BJ (cell line): Measurements from ENCODE around the gene VCL. TPM values are rescaled to one million over a fixed set of nuclear protein-coding genes. Genes with fewer than 3 reads are reported as not detected.

Source experiments
- CTCF ChIA-PET: fragments of 350-600 bp; formaldehyde crosslinking; extraction: SDS; loops from one replicate; lab custom pipeline; 2021; ENCODE audit warnings: antibody characterized with exemption, inconsistent platforms; lab: Yijun Ruan, JAX
- POLR2A ChIA-PET: fragments of 300-600 bp; sonication (Branson Sonifier 250); formaldehyde crosslinking; extraction: SDS; loops from one replicate; lab custom pipeline; 2021; ENCODE audit warnings: antibody characterized with exemption; lab: Charles Lee
- DNase-seq: peaks from one replicate; pipeline ENCODE4 v3.0.0-alpha.2; 2011; ENCODE audit warnings: low read depth
- H3K27me3 ChIP-seq: 2 replicates; pipeline ENCODE4 v1.6.0; 2011; ENCODE audit warnings: low read length; ENCODE audit not compliant: control insufficient read depth, insufficient read depth
- H3K36me3 ChIP-seq: 2 replicates; pipeline ENCODE4 v1.5.1; 2011; ENCODE audit warnings: low read length; ENCODE audit not compliant: control insufficient read depth, insufficient read depth
- H3K4me3 ChIP-seq: 2 replicates; pipeline ENCODE4 v1.5.1; 2011; ENCODE audit warnings: low read depth, mild to moderate bottlenecking, control low read depth, low read length
- polyA plus RNA-seq: library from polyadenylated mRNA; depleted of rRNA; stranded (reverse); fragments of >200 nt; gene quantifications from 2 replicates; pipeline ENCODE4 v1.2.3, GENCODE V29; 2011
- TF ChIP-seq, protein P1 (sequence below): IDR thresholded peaks from 2 replicates; pipeline ENCODE4 v1.5.1; 2011; ENCODE audit warnings: low read depth, mild to moderate bottlenecking, control low read depth, inconsistent platforms, low read length, moderate library complexity; ENCODE audit not compliant: insufficient read depth

The VCL gene
- polyA plus RNA-seq, 1 experiment = 255 TPM

GRCh38 chr10:74081192-74081803 is 83.4 kb downstream of the VCL start:
- TF ChIP-seq, protein P1, sequence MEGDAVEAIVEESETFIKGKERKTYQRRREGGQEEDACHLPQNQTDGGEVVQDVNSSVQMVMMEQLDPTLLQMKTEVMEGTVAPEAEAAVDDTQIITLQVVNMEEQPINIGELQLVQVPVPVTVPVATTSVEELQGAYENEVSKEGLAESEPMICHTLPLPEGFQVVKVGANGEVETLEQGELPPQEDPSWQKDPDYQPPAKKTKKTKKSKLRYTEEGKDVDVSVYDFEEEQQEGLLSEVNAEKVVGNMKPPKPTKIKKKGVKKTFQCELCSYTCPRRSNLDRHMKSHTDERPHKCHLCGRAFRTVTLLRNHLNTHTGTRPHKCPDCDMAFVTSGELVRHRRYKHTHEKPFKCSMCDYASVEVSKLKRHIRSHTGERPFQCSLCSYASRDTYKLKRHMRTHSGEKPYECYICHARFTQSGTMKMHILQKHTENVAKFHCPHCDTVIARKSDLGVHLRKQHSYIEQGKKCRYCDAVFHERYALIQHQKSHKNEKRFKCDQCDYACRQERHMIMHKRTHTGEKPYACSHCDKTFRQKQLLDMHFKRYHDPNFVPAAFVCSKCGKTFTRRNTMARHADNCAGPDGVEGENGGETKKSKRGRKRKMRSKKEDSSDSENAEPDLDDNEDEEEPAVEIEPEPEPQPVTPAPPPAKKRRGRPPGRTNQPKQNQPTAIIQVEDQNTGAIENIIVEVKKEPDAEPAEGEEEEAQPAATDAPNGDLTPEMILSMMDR = peak; percentile 84
- Histone ChIP-seq H3K36me3 (peaks cover 10% of the 10 kb centered on the region), H3K27me3 (no peaks in the 10 kb centered on the region), H3K4me3 (no peak overlapping the region)
- DNase-seq = no peak
- POLR2A ChIA-PET = interaction anchor here (0.5 to 0.7 kb wide), 2 partner anchors 54 to 55 kb away, joined by 3 to 5 read pairs; no protein-coding TSS in a partner anchor
- CTCF ChIA-PET = interaction anchor here (0.6 to 5.4 kb wide), 30 partner anchors 8 to 1079 kb away, joined by 3 to 46 read pairs (median 3); no protein-coding TSS in a partner anchor

- Histone ChIP-seq H3K27me3 (no peaks in the 10 kb centered on the region), H3K4me3 (no peak overlapping the region), H3K36me3 (peaks cover 10% of the 10 kb centered on the region)
- no peak for DNase-seq
- POLR2A ChIA-PET = interaction anchor here (0.5 kb wide), 1 partner anchor 56 kb away, joined by 3 read pairs; no protein-coding TSS in a partner anchor
- TF ChIP-seq, protein P1 = no peak
- CTCF ChIA-PET = interaction anchor here (0.6 to 5.4 kb wide), 23 partner anchors 9 to 1078 kb away, joined by 3 to 46 read pairs (median 3); no protein-coding TSS in a partner anchor
These were observed 84.2 kb downstream of the VCL start for GRCh38 chr10:74081941-74082718.

DNA sequence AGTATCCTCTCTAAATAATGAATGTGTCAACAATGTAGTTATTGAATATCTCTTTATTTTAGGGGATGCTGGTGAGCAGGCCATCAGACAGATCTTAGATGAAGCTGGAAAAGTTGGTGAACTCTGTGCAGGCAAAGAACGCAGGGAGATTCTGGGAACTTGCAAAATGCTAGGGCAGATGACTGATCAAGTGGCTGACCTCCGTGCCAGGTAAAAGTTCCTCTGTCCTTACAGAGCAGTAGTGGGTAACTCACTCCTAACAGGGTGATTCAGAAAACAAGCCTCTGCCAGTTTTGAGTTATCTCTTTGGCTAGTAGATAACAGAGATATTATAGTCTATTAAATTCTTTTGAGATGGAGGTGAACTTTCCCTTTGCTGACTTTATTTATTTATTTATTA is 85.4 kb downstream of the VCL start:
- DNase-seq = no peak

GRCh38 chr10:74084955-74085354 is 87.0 kb downstream of the VCL start:
- H3K36me3 ChIP-seq = peaks cover 13% of the 10 kb centered on the region
- TF ChIP-seq, protein P1 = no peak
- POLR2A ChIA-PET = no interaction called here
- H3K4me3 ChIP-seq = no peak overlapping the region
- H3K27me3 ChIP-seq = no peaks in the 10 kb centered on the region
- CTCF ChIA-PET = no interaction called here
- DNase-seq = no peak

More for the DNA sequence above, 85.4 kb downstream of the VCL start:
- ChIA-PET POLR2A (no interaction called here), CTCF (interaction anchor here (0.7 to 5.4 kb wide), 2 partner anchors 124 to 197 kb away, joined by 3 to 44 read pairs; no protein-coding TSS in a partner anchor)
- H3K4me3 ChIP-seq = no peak overlapping the region
- no peaks in the 10 kb centered on the region for H3K27me3 ChIP-seq
- H3K36me3 ChIP-seq = peaks cover 10% of the 10 kb centered on the region
- TF ChIP-seq, protein P1 = no peak

DNA sequence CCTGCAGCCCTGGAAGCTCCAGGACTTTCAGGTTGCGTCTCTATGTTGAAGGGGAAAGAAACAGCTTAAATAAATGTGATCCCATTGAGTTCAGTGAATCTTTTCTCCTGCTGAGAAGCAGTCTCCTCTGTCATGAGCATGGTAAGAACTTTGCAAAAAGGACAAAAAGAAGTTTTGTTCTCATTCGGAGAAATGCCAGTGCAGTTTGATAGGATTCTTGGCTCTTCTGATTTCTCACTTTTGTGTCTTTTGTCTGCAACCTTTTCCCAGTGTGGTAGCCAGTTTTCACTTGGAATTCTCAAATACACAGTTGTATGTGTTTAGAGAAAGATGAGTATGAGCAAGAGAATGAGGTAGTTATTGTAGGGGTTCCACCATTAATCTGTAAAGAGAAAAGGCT is 88.4 kb downstream of the VCL start:
- ChIA-PET POLR2A (no interaction called here), CTCF (interaction anchor here (1.0 kb wide), 1 partner anchor 200 kb away, joined by 3 read pairs; no protein-coding TSS in a partner anchor)
- Histone ChIP-seq H3K4me3 (no peak overlapping the region), H3K36me3 (peaks cover 14% of the 10 kb centered on the region), H3K27me3 (no peaks in the 10 kb centered on the region)
- TF ChIP-seq, protein P1 = no peak
- no peak for DNase-seq
